GM12878 (cell line): Measurements from ENCODE around the gene NEK5.

Experiments used
- CHD4 ChIP-seq: fragments of 200-600 bp; sonication (generic); IDR thresholded peaks from 2 replicates; pipeline ENCODE4 v1.6.1; 2016; ENCODE audit warnings: mild to moderate bottlenecking
- EP300 ChIP-seq, 2 experiments: fragments of 150-350 bp in 1 of 2; IDR thresholded peaks; 2 replicates each; pipeline ENCODE4 v1.6.1; 2011 to 2012; ENCODE audit warnings: low read depth in 2 of 2, low read length in 2 of 2, borderline replicate concordance in 1 of 2, improper control_type of control experiment in 1 of 2, inconsistent platforms in 1 of 2; ENCODE audit not compliant: control insufficient read depth in 1 of 2
- EZH2 ChIP-seq: IDR thresholded peaks from 2 replicates; pipeline ENCODE4 v1.6.1; 2012; ENCODE audit warnings: low read depth, mild to moderate bottlenecking, control low read depth, inconsistent platforms, low read length, borderline replicate concordance; ENCODE audit not compliant: control insufficient read depth
- MEF2A ChIP-seq: IDR thresholded peaks from 2 replicates; pipeline ENCODE4 v1.6.1; 2011; ENCODE audit warnings: low read depth, mild to moderate bottlenecking, low read length, moderate library complexity; ENCODE audit not compliant: insufficient read depth
- POLR2AphosphoS5 ChIP-seq: IDR thresholded peaks from 2 replicates; pipeline ENCODE4 v1.6.1; 2011; ENCODE audit warnings: mild to moderate bottlenecking, low read length, inconsistent platforms
- SMC3 ChIP-seq: IDR thresholded peaks from 2 replicates; pipeline ENCODE4 v1.6.1; 2011; ENCODE audit warnings: low read length, improper control_type of control experiment, borderline replicate concordance
- SREBF2 ChIP-seq: IDR thresholded peaks from 2 replicates; pipeline ENCODE4 v1.6.1; 2012; ENCODE audit warnings: mild to moderate bottlenecking, low read length
- TCF7 ChIP-seq: IDR thresholded peaks from 2 replicates; pipeline ENCODE4 v1.6.1; 2014; ENCODE audit warnings: antibody characterized with exemption, borderline replicate concordance
- TF ChIP-seq, protein P1 (sequence below), 3 experiments: IDR thresholded peaks in 2 of 3; conservative IDR thresholded peaks in 1 of 3; 2 replicates each; pipeline ENCODE4 v1.5.1; 2011; ENCODE audit warnings: low read depth in 3 of 3, low read length in 3 of 3, mild to moderate bottlenecking in 3 of 3, control low read depth in 2 of 3, moderate library complexity in 2 of 3, inconsistent platforms in 1 of 3, mixed read lengths in 1 of 3; ENCODE audit not compliant: control insufficient read depth in 2 of 3, insufficient read depth in 1 of 3; ENCODE audit errors: extremely low read depth in 1 of 3
- TF ChIP-seq, protein P2 (sequence below): IDR thresholded peaks from 2 replicates; pipeline ENCODE4 v1.6.1; 2012; ENCODE audit warnings: mild to moderate bottlenecking, low read depth, low read length
- TF ChIP-seq, protein P3 (sequence below): IDR thresholded peaks from 2 replicates; pipeline ENCODE4 v1.6.1; 2011; ENCODE audit warnings: low read depth, mild to moderate bottlenecking, low read length, moderate library complexity, borderline replicate concordance; ENCODE audit errors: extremely low read depth
- TF ChIP-seq, protein P4 (sequence below): fragments of 450-650 bp; IDR thresholded peaks from 2 replicates; pipeline ENCODE4 v1.6.1; 2014; ENCODE audit warnings: mild to moderate bottlenecking

DNA sequence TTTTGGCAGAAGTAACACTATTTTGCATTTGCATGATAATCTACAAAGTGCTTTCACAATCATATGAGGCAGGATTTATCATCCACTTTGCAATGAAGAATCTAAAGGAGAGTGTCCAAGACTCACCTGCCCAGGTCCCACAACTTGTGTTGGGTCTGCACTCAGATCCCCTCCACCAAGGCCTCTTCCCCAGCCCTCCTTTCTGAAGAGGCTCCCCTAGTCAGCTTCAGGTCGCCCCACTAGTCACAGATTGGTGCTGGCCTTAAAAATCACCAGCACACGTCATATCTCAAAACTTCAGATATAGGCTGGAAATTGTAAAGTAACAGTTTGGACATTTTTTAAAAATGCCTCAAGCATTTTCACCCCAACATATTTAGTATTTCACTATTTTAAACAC lies 135.2 kb downstream of the NEK5 start:
- TF ChIP-seq, protein P1, sequence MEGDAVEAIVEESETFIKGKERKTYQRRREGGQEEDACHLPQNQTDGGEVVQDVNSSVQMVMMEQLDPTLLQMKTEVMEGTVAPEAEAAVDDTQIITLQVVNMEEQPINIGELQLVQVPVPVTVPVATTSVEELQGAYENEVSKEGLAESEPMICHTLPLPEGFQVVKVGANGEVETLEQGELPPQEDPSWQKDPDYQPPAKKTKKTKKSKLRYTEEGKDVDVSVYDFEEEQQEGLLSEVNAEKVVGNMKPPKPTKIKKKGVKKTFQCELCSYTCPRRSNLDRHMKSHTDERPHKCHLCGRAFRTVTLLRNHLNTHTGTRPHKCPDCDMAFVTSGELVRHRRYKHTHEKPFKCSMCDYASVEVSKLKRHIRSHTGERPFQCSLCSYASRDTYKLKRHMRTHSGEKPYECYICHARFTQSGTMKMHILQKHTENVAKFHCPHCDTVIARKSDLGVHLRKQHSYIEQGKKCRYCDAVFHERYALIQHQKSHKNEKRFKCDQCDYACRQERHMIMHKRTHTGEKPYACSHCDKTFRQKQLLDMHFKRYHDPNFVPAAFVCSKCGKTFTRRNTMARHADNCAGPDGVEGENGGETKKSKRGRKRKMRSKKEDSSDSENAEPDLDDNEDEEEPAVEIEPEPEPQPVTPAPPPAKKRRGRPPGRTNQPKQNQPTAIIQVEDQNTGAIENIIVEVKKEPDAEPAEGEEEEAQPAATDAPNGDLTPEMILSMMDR (IDR thresholded peaks at IDR 0.05 in 2 of 3, conservative IDR thresholded peaks at IDR 0.05 in 1 of 3; ENCODE audit: control insufficient read depth in 2 of 3, extremely low read depth in 1 of 3, insufficient read depth in 1 of 3, low read depth in 3 of 3, low read length in 3 of 3), result no peak
- no peak for TF ChIP-seq TCF7
- TF ChIP-seq SMC3, result no peak
- TF ChIP-seq POLR2AphosphoS5, result no peak
- TF ChIP-seq CHD4, result no peak
- TF ChIP-seq, protein P2, sequence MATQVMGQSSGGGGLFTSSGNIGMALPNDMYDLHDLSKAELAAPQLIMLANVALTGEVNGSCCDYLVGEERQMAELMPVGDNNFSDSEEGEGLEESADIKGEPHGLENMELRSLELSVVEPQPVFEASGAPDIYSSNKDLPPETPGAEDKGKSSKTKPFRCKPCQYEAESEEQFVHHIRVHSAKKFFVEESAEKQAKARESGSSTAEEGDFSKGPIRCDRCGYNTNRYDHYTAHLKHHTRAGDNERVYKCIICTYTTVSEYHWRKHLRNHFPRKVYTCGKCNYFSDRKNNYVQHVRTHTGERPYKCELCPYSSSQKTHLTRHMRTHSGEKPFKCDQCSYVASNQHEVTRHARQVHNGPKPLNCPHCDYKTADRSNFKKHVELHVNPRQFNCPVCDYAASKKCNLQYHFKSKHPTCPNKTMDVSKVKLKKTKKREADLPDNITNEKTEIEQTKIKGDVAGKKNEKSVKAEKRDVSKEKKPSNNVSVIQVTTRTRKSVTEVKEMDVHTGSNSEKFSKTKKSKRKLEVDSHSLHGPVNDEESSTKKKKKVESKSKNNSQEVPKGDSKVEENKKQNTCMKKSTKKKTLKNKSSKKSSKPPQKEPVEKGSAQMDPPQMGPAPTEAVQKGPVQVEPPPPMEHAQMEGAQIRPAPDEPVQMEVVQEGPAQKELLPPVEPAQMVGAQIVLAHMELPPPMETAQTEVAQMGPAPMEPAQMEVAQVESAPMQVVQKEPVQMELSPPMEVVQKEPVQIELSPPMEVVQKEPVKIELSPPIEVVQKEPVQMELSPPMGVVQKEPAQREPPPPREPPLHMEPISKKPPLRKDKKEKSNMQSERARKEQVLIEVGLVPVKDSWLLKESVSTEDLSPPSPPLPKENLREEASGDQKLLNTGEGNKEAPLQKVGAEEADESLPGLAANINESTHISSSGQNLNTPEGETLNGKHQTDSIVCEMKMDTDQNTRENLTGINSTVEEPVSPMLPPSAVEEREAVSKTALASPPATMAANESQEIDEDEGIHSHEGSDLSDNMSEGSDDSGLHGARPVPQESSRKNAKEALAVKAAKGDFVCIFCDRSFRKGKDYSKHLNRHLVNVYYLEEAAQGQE, result no peak
- TF ChIP-seq MEF2A, result no peak
- TF ChIP-seq, protein P3, sequence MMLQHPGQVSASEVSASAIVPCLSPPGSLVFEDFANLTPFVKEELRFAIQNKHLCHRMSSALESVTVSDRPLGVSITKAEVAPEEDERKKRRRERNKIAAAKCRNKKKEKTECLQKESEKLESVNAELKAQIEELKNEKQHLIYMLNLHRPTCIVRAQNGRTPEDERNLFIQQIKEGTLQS, result no peak
- TF ChIP-seq SREBF2, result no peak
- TF ChIP-seq, protein P4, sequence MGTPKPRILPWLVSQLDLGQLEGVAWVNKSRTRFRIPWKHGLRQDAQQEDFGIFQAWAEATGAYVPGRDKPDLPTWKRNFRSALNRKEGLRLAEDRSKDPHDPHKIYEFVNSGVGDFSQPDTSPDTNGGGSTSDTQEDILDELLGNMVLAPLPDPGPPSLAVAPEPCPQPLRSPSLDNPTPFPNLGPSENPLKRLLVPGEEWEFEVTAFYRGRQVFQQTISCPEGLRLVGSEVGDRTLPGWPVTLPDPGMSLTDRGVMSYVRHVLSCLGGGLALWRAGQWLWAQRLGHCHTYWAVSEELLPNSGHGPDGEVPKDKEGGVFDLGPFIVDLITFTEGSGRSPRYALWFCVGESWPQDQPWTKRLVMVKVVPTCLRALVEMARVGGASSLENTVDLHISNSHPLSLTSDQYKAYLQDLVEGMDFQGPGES, result no peak
- no peak for TF ChIP-seq EZH2
- no peak for TF ChIP-seq EP300 (IDR thresholded peaks at IDR 0.05; ENCODE audit: borderline replicate concordance in 1 of 2, control insufficient read depth in 1 of 2, low read depth in 2 of 2, low read length in 2 of 2)
